Spleen (tissue), 7 donors: ENCODE results near the gene NUAK1.

Experiments
- POLR2AphosphoS5 ChIP-seq, 3 donors: sonication (generic); formaldehyde crosslinking; IDR thresholded peaks; one replicate each; pipeline ENCODE4 v1.5.1; 2017; ENCODE audit warnings: antibody characterized with exemption in 3 of 3
- TF ChIP-seq, protein P1 (sequence below), 11 experiments: fragments of 200-600 bp in 7 of 11; fragments of 450-650 bp in 4 of 11; sonication (generic) in 4 of 11; IDR thresholded peaks in 8 of 11; conservative IDR thresholded peaks in 3 of 11; 1 replicate in 7 of 11; 2 replicates in 4 of 11; pipeline versions ENCODE4 v1.4.0 to v1.8.0; 2016 to 2021; ENCODE audit warnings: antibody characterized with exemption in 11 of 11, inconsistent platforms in 4 of 11, mild to moderate bottlenecking in 1 of 11
- donor health status: DM: no; HTN: no; CAD: no; lungs with moderate emphysema.
- donor health status: DM: no; HTN: no; CAD: no.
- donor health status: DM: no; HTN: no; CAD: no.

DNA sequence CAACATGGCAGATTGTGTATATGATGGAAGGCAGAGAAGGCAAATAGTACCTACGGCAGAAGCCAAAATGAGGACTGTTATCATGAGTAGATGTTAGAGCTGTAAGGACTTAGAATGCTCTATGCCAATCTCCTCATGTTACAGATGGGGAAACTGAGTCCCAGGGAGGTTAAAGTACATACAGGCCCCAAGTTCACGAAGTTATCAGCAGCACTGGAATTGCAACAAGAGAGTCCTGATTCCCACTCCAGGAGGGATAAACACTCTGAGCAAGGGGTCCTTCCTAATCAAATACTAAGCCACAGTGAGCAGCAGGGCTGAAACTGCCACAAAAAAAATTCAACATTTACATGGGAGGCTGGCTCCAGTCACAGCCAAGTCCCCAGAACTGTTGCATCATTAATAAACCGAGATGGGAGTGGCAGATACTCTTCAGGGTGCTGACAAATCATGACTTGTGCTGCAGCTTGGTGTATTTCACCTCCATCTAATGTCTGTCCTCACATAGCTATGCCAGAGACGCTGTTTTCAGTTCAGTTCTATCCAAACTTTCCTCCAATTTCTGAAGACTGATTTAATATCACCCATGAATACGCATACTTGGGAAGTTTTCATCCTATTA is 24.2 kb downstream of the NUAK1 start:
- TF ChIP-seq, protein P1, sequence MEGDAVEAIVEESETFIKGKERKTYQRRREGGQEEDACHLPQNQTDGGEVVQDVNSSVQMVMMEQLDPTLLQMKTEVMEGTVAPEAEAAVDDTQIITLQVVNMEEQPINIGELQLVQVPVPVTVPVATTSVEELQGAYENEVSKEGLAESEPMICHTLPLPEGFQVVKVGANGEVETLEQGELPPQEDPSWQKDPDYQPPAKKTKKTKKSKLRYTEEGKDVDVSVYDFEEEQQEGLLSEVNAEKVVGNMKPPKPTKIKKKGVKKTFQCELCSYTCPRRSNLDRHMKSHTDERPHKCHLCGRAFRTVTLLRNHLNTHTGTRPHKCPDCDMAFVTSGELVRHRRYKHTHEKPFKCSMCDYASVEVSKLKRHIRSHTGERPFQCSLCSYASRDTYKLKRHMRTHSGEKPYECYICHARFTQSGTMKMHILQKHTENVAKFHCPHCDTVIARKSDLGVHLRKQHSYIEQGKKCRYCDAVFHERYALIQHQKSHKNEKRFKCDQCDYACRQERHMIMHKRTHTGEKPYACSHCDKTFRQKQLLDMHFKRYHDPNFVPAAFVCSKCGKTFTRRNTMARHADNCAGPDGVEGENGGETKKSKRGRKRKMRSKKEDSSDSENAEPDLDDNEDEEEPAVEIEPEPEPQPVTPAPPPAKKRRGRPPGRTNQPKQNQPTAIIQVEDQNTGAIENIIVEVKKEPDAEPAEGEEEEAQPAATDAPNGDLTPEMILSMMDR (IDR thresholded peaks at IDR 0.05 in 8 of 11, conservative IDR thresholded peaks at IDR 0.05 in 3 of 11): no peak
- TF ChIP-seq POLR2AphosphoS5 (IDR thresholded peaks at IDR 0.05): no peak
